ENCODE results near the gene COG3.

COG3 gene

GRCh38 chr13:45538382-45538781 is 73.6 kb downstream of the COG3 start:
- FAIRE-seq (no peak), DNase-seq (ENCODE audit: insufficient read length, low spot score) (no peak)
- TF ChIP-seq TAF1 (IDR thresholded peaks at IDR 0.05; ENCODE audit: low read depth, low read length): no peak
- no peak for TF ChIP-seq SPI1 (IDR thresholded peaks at IDR 0.05; ENCODE audit: low read depth, low read length)
- no peak for TF ChIP-seq PAX5 (IDR thresholded peaks at IDR 0.05; ENCODE audit: insufficient read depth, low read length, severe bottlenecking)
- no peak for TF ChIP-seq POLR2A (IDR thresholded peaks at IDR 0.05; ENCODE audit: low read depth, low read length)
- no peak for TF ChIP-seq POU2F2 (IDR thresholded peaks at IDR 0.05; ENCODE audit: low read depth, low read length)
- no peak for TF ChIP-seq POLR2AphosphoS5 (IDR thresholded peaks at IDR 0.05; ENCODE audit: low read depth, low read length)

DNA sequence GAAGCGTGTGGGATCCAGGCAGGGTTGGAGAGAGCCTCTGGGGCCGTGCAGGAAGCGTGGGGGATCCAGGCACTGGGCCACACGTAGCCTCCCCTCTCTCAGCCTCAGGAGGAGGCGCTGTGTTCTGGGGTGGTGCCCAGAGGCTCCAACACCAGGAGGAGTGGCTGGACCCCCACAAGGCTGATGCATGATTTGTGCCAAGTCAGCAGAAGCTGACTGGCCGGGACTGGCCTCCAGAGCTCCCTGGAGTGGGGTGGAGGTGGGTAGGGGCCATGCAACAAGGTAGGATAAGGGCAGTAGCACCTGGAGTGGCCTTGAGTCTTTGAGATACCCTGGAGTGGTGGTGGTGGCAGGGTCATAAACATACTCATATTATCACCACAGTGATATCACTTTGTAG is 75.5 kb downstream of the COG3 start:
- peak; percentile 33 for FAIRE-seq
- DNase-seq (ENCODE audit: insufficient read length, low spot score): no peak

GRCh38 chr13:45540864-45541263 is 76.1 kb downstream of the COG3 start:
- TF ChIP-seq POU2F2 (IDR thresholded peaks at IDR 0.05; ENCODE audit: low read depth, low read length) (no peak), TAF1 (IDR thresholded peaks at IDR 0.05; ENCODE audit: low read depth, low read length) (no peak), SPI1 (IDR thresholded peaks at IDR 0.05; ENCODE audit: low read depth, low read length) (no peak), POLR2A (IDR thresholded peaks at IDR 0.05; ENCODE audit: low read depth, low read length) (no peak), POLR2AphosphoS5 (IDR thresholded peaks at IDR 0.05; ENCODE audit: low read depth, low read length) (no peak), PAX5 (IDR thresholded peaks at IDR 0.05; ENCODE audit: insufficient read depth, low read length, severe bottlenecking) (no peak)
- no peak for FAIRE-seq
- no peak for DNase-seq (ENCODE audit: insufficient read length, low spot score)

More for the DNA sequence above, 75.5 kb downstream of the COG3 start:
- TF ChIP-seq POLR2AphosphoS5 (IDR thresholded peaks at IDR 0.05; ENCODE audit: low read depth, low read length) (no peak), POU2F2 (IDR thresholded peaks at IDR 0.05; ENCODE audit: low read depth, low read length) (no peak), SPI1 (IDR thresholded peaks at IDR 0.05; ENCODE audit: low read depth, low read length) (no peak), POLR2A (IDR thresholded peaks at IDR 0.05; ENCODE audit: low read depth, low read length) (no peak), PAX5 (IDR thresholded peaks at IDR 0.05; ENCODE audit: insufficient read depth, low read length, severe bottlenecking) (no peak), TAF1 (IDR thresholded peaks at IDR 0.05; ENCODE audit: low read depth, low read length) (no peak)

DNA sequence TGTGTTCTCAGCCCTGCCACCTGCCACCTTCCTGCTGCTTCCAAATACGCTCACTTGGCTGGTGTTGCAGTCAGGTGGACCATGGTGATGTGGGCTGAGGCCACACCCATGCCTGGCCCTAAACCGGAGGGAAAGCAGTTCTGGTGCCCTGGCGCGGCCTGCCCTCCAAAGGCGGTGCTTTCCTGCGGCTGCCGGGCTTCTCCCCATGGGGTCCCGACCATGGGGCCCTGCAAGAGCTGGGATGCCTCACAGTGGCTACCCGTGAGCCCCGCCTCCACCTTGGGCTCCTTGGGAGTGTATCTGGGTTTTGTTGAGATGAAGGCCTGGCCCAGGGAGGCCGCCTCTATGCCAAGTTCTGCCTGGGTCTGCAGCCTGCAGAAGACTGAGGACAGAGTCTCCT is 77.1 kb downstream of the COG3 start:
- DNase-seq (ENCODE audit: insufficient read length, low spot score) (no peak), FAIRE-seq (no peak)
- TF ChIP-seq PAX5 (IDR thresholded peaks at IDR 0.05; ENCODE audit: insufficient read depth, low read length, severe bottlenecking): no peak
- TF ChIP-seq SPI1 (IDR thresholded peaks at IDR 0.05; ENCODE audit: low read depth, low read length): no peak
- no peak for TF ChIP-seq POLR2AphosphoS5 (IDR thresholded peaks at IDR 0.05; ENCODE audit: low read depth, low read length)

GRCh38 chr13:45542391-45542790 is 77.7 kb downstream of the COG3 start:
- no peak for DNase-seq (ENCODE audit: insufficient read length, low spot score)
- no peak for TF ChIP-seq POLR2AphosphoS5 (IDR thresholded peaks at IDR 0.05; ENCODE audit: low read depth, low read length)
- TF ChIP-seq POLR2A (IDR thresholded peaks at IDR 0.05; ENCODE audit: low read depth, low read length): no peak
- TF ChIP-seq SPI1 (IDR thresholded peaks at IDR 0.05; ENCODE audit: low read depth, low read length): no peak
- TF ChIP-seq POU2F2 (IDR thresholded peaks at IDR 0.05; ENCODE audit: low read depth, low read length): no peak
- TF ChIP-seq PAX5 (IDR thresholded peaks at IDR 0.05; ENCODE audit: insufficient read depth, low read length, severe bottlenecking): no peak
- TF ChIP-seq TAF1 (IDR thresholded peaks at IDR 0.05; ENCODE audit: low read depth, low read length): no peak
- FAIRE-seq: no peak

- FAIRE-seq: no peak
- DNase-seq (ENCODE audit: insufficient read length, low spot score): no peak
- TF ChIP-seq POLR2AphosphoS5 (IDR thresholded peaks at IDR 0.05; ENCODE audit: low read depth, low read length): no peak
- no peak for TF ChIP-seq POLR2A (IDR thresholded peaks at IDR 0.05; ENCODE audit: low read depth, low read length)
- TF ChIP-seq SPI1 (IDR thresholded peaks at IDR 0.05; ENCODE audit: low read depth, low read length): no peak
- TF ChIP-seq TAF1 (IDR thresholded peaks at IDR 0.05; ENCODE audit: low read depth, low read length): no peak
- TF ChIP-seq POU2F2 (IDR thresholded peaks at IDR 0.05; ENCODE audit: low read depth, low read length): no peak
- no peak for TF ChIP-seq PAX5 (IDR thresholded peaks at IDR 0.05; ENCODE audit: insufficient read depth, low read length, severe bottlenecking)
Observed at GRCh38 chr13:45542878-45543277, 78.1 kb downstream of the COG3 start.

DNA sequence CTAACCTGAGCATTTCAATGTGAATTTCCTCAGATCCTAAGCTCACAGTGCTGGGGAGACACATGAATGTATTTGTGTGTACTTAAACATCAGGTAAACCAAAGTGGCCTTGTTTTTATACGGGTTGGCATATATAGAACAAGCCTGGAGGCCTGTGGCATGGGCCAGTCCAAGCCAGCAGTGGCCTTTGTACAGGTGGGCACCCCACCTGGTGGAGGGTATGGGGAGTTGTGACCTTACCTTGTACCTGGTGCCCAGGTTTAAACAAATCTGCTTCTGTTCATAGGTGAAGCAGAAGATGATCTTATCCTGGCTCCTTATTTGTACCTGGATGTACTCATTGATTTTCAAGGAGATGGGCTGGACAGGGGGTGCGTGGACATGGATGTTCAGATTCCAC is 79.8 kb downstream of the COG3 start:
- TF ChIP-seq POLR2A (IDR thresholded peaks at IDR 0.05; ENCODE audit: low read depth, low read length) (no peak), TAF1 (IDR thresholded peaks at IDR 0.05; ENCODE audit: low read depth, low read length) (no peak), POLR2AphosphoS5 (IDR thresholded peaks at IDR 0.05; ENCODE audit: low read depth, low read length) (no peak)
- DNase-seq (ENCODE audit: insufficient read length, low spot score) (no peak), FAIRE-seq (no peak)

DNA sequence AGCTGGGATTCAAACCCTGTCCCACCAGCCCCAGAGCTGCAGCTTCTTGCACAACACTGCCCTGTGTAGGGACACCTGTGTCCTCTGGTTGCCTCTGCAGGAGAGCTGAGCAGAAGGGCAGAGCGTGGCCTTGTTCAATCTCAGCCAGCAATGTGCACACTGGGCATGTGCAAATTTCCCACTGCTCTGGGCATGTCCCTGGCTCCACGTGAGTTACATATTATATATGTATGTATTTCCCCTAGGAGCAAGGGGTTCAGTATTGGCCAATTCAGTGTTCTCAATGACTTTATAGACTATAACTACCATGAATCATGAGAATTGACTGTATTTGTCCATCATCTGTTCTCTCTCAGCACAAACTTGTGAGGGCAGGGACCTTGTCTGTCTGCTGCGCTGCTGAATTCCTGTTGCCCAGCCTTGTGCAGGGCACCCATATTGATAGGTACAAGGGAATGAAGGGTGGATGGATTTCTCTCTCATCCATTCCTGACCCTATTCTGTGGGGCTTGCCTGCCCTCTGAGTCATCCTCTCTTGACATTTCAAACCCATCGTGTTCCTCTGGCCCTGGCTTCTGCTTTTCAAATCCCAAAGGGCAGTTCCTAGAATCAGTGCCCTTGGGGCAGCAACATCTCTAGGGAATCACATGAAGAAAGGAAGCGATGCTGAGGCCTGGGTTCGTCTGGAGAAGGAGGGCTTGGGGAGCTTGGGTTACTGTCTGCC is 81.1 kb downstream of the COG3 start:
- no peak for DNase-seq (ENCODE audit: insufficient read length, low spot score)
- no peak for TF ChIP-seq POLR2A (IDR thresholded peaks at IDR 0.05; ENCODE audit: low read depth, low read length)
- TF ChIP-seq PAX5 (IDR thresholded peaks at IDR 0.05; ENCODE audit: insufficient read depth, low read length, severe bottlenecking): no peak
- no peak for TF ChIP-seq SPI1 (IDR thresholded peaks at IDR 0.05; ENCODE audit: low read depth, low read length)

DNA sequence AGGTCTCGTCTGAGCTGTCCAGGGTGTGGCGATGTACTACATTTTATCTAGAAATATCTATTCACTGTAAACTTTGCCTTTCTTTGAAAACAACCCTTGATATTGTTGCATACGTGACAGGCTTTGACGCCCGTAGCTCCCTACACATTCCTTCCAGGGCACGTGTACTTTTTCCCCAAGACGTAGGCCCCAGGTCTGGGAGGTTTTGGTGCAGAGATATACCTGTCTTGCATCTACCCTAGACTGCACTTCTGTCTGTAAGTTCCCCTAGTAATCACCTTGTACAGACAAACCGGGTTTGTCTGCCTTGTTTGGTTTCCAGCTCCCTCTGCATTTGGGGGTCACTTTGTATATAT is 81.6 kb downstream of the COG3 start:
- TF ChIP-seq POLR2AphosphoS5 (IDR thresholded peaks at IDR 0.05; ENCODE audit: low read depth, low read length) (no peak), POU2F2 (IDR thresholded peaks at IDR 0.05; ENCODE audit: low read depth, low read length) (no peak), PAX5 (IDR thresholded peaks at IDR 0.05; ENCODE audit: insufficient read depth, low read length, severe bottlenecking) (no peak), POLR2A (IDR thresholded peaks at IDR 0.05; ENCODE audit: low read depth, low read length) (no peak), TAF1 (IDR thresholded peaks at IDR 0.05; ENCODE audit: low read depth, low read length) (no peak), SPI1 (IDR thresholded peaks at IDR 0.05; ENCODE audit: low read depth, low read length) (no peak)
- FAIRE-seq: no peak
- DNase-seq (ENCODE audit: insufficient read length, low spot score): no peak

More for the DNA sequence above, 81.1 kb downstream of the COG3 start:
- no peak for FAIRE-seq

DNA sequence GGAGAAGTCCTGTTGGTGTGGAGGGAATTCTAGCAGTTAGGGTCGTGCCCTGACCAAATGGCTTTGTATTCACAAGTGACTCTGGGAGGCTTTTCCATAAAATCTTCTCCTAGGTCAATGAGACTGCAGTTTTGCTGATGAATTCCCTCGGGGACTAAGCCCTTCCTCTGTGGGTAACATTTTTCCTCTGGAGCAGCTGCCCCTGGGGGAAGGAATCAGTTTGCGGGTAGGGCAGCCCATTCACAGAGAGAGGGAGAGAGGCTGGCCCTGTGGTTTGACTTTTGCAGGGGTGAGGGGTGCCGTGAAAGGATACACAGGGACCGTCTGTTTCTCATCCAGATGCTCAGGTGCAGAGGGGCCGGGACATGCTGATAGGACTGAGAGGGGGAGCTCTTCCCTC is 83.5 kb downstream of the COG3 start:
- DNase-seq (ENCODE audit: insufficient read length, low spot score) (no peak), FAIRE-seq (no peak)

More for the DNA sequence above, 83.5 kb downstream of the COG3 start:
- TF ChIP-seq TAF1 (IDR thresholded peaks at IDR 0.05; ENCODE audit: low read depth, low read length): no peak
- no peak for TF ChIP-seq POU2F2 (IDR thresholded peaks at IDR 0.05; ENCODE audit: low read depth, low read length)
- no peak for TF ChIP-seq PAX5 (IDR thresholded peaks at IDR 0.05; ENCODE audit: insufficient read depth, low read length, severe bottlenecking)
- no peak for TF ChIP-seq POLR2A (IDR thresholded peaks at IDR 0.05; ENCODE audit: low read depth, low read length)
- TF ChIP-seq SPI1 (IDR thresholded peaks at IDR 0.05; ENCODE audit: low read depth, low read length): no peak
- no peak for TF ChIP-seq POLR2AphosphoS5 (IDR thresholded peaks at IDR 0.05; ENCODE audit: low read depth, low read length)
